H9 (cell line): Measurements from ENCODE around the gene TPPP. TPM values are rescaled to one million over a fixed set of nuclear protein-coding genes. Genes with fewer than 3 reads are reported as not detected.
"Not testable (repeated sequence)": the region's sequence is repeated elsewhere in the genome, so short reads cannot be mapped to it uniquely, and the experiment has no call there.

Experiments
- DNase-seq: peaks from one replicate; pipeline ENCODE4 v3.0.0-alpha.2; 2017
- H2AFZ ChIP-seq: one replicate; pipeline ENCODE4 v1.6.1; 2013; ENCODE audit warnings: mild to moderate bottlenecking, low read length, control low read depth, moderate library complexity
- H2AK5ac ChIP-seq: 2 replicates; pipeline ENCODE4 v1.6.1; 2013; ENCODE audit warnings: low read length, control low read depth, mixed read lengths; ENCODE audit not compliant: insufficient read length
- H2BK120ac ChIP-seq: one replicate; pipeline ENCODE4 v1.6.1; 2013; ENCODE audit warnings: low read depth, mild to moderate bottlenecking, low read length, control low read depth, inconsistent platforms; ENCODE audit not compliant: poor library complexity, severe bottlenecking
- H2BK12ac ChIP-seq: 2 replicates; pipeline ENCODE4 v1.6.1; 2013; ENCODE audit warnings: low read length, control low read depth, mixed read lengths, low read depth; ENCODE audit not compliant: insufficient read length
- H2BK15ac ChIP-seq: 2 replicates; pipeline ENCODE4 v1.6.1; 2013; ENCODE audit warnings: low read depth, low read length, control low read depth
- H2BK20ac ChIP-seq: one replicate; pipeline ENCODE4 v1.6.1; 2013; ENCODE audit warnings: low read depth, mild to moderate bottlenecking, low read length, control low read depth, inconsistent platforms; ENCODE audit not compliant: poor library complexity, severe bottlenecking
- H2BK5ac ChIP-seq: 2 replicates; pipeline ENCODE4 v1.6.1; 2013; ENCODE audit warnings: low read length, control low read depth, mixed read lengths; ENCODE audit not compliant: insufficient read length
- H3K14ac ChIP-seq: 2 replicates; pipeline ENCODE4 v1.6.1; 2013; ENCODE audit warnings: low read length, control low read depth; ENCODE audit not compliant: insufficient read depth
- H3K18ac ChIP-seq: 2 replicates; pipeline ENCODE4 v1.6.1; 2013; ENCODE audit warnings: low read depth, mild to moderate bottlenecking, mixed read lengths, low read length, control low read depth; ENCODE audit not compliant: insufficient read length
- H3K23ac ChIP-seq: 2 replicates; pipeline ENCODE4 v1.6.1; 2013; ENCODE audit warnings: low read length, control low read depth, mixed read lengths, low read depth; ENCODE audit not compliant: insufficient read length
- H3K23me2 ChIP-seq: 2 replicates; pipeline ENCODE4 v1.6.1; 2013; ENCODE audit warnings: low read depth, mild to moderate bottlenecking, mixed read lengths, low read length, control low read depth; ENCODE audit not compliant: insufficient read length, poor library complexity, severe bottlenecking
- H3K27ac ChIP-seq: 2 replicates; pipeline ENCODE4 v1.5.1; 2013; ENCODE audit warnings: low read length, control low read depth, mixed read lengths, low read depth; ENCODE audit not compliant: insufficient read length
- H3K27me3 ChIP-seq: 2 replicates; pipeline ENCODE4 v1.6.1; 2013; ENCODE audit warnings: low read length, control low read depth, inconsistent platforms; ENCODE audit not compliant: insufficient read depth
- H3K4ac ChIP-seq: 2 replicates; pipeline ENCODE4 v1.6.1; 2013; ENCODE audit warnings: low read depth, mild to moderate bottlenecking, control low read depth, inconsistent platforms, low read length, moderate library complexity
- H3K4me1 ChIP-seq: 2 replicates; pipeline ENCODE4 v1.6.1; 2013; ENCODE audit warnings: low read length, control low read depth, inconsistent platforms; ENCODE audit not compliant: insufficient read depth
- H3K4me2 ChIP-seq: 2 replicates; pipeline ENCODE4 v1.6.1; 2013; ENCODE audit warnings: low read length, control low read depth, mixed read lengths; ENCODE audit not compliant: insufficient read length, insufficient read depth
- H3K56ac ChIP-seq: 2 replicates; pipeline ENCODE4 v1.6.1; 2013; ENCODE audit warnings: low read depth, mild to moderate bottlenecking, mixed read lengths, low read length, control low read depth; ENCODE audit not compliant: insufficient read length
- H3K79me1 ChIP-seq: 2 replicates; pipeline ENCODE4 v1.6.1; 2013; ENCODE audit warnings: low read depth, mild to moderate bottlenecking, moderate library complexity, low read length, control low read depth, inconsistent platforms; ENCODE audit not compliant: insufficient read depth, poor library complexity, severe bottlenecking
- H3K79me2 ChIP-seq: 2 replicates; pipeline ENCODE4 v1.6.1; 2013; ENCODE audit warnings: low read length, control low read depth, inconsistent platforms; ENCODE audit not compliant: insufficient read depth
- H3K9ac ChIP-seq: 2 replicates; pipeline ENCODE4 v1.6.1; 2013; ENCODE audit warnings: low read length, control low read depth, mixed read lengths; ENCODE audit not compliant: insufficient read length; ENCODE audit errors: extremely low read depth
- H3K9me3 ChIP-seq: one replicate; pipeline ENCODE4 v1.6.1; 2013; ENCODE audit warnings: low read depth, low read length, inconsistent platforms; ENCODE audit not compliant: control insufficient read depth
- H3T11ph ChIP-seq: one replicate; pipeline ENCODE4 v1.6.1; 2013; ENCODE audit warnings: mild to moderate bottlenecking, low read length, control low read depth, inconsistent platforms
- H4K20me1 ChIP-seq: one replicate; pipeline ENCODE4 v1.6.1; 2013; ENCODE audit not compliant: control insufficient read depth, insufficient read length, insufficient read depth
- H4K5ac ChIP-seq: 2 replicates; pipeline ENCODE4 v1.6.1; 2013; ENCODE audit warnings: low read depth, mild to moderate bottlenecking, mixed read lengths, low read length, control low read depth; ENCODE audit not compliant: insufficient read length
- H4K8ac ChIP-seq: replicated peaks from 2 replicates; pipeline ENCODE4 v1.6.1; 2013; ENCODE audit warnings: low read length, control low read depth, mixed read lengths, low read depth; ENCODE audit not compliant: insufficient read length
- H4K91ac ChIP-seq: 2 replicates; pipeline ENCODE4 v1.6.1; 2013; ENCODE audit warnings: low read depth, mild to moderate bottlenecking, moderate library complexity, mixed read lengths, low read length, control low read depth; ENCODE audit not compliant: insufficient read length
- H3K27ac Mint-ChIP-seq, 3 experiments: 2 replicates in 2 of 3; 3 replicates in 1 of 3; pipeline ENCODE4 v1.8.0; 2020 to 2021; ENCODE audit warnings: mixed read lengths in 3 of 3, mild to moderate bottlenecking in 1 of 3, moderate library complexity in 1 of 3
- H3K27me3 Mint-ChIP-seq: 2 replicates; pipeline ENCODE4 v1.8.0; 2021; ENCODE audit warnings: low read depth, mild to moderate bottlenecking, moderate library complexity, mixed read lengths
- H3K36me3 Mint-ChIP-seq, 3 experiments: 2 replicates in 2 of 3; 3 replicates in 1 of 3; pipeline ENCODE4 v1.8.0; 2020 to 2021; ENCODE audit warnings: low read depth in 3 of 3, mixed read lengths in 3 of 3; ENCODE audit not compliant: insufficient read depth in 1 of 3
- H3K4me1 Mint-ChIP-seq, 2 experiments: 2 replicates each; pipeline ENCODE4 v1.8.0; 2020; ENCODE audit warnings: mixed read lengths in 2 of 2
- H3K4me3 Mint-ChIP-seq, 2 experiments: 2 replicates in 1 of 2; 3 replicates in 1 of 2; pipeline ENCODE4 v1.8.0; 2020 to 2021; ENCODE audit warnings: mild to moderate bottlenecking in 2 of 2, mixed read lengths in 2 of 2, moderate library complexity in 1 of 2
- H3K9me3 Mint-ChIP-seq, 2 experiments: 2 replicates in 1 of 2; 3 replicates in 1 of 2; pipeline ENCODE4 v1.8.0; 2020; ENCODE audit warnings: mild to moderate bottlenecking in 2 of 2, mixed read lengths in 2 of 2, moderate library complexity in 1 of 2
- CTCF ChIP-seq: fragments of 200-600 bp; sonication (generic); conservative IDR thresholded peaks from 3 replicates; pipeline ENCODE4 v1.8.0; 2021; ENCODE audit warnings: antibody characterized with exemption, mild to moderate bottlenecking
- WGBS: extraction: QIAGEN DNeasy Blood & Tissue Kit; methylation state at CpG from one replicate; pipeline ENCODE4 v1.1.7; 2013; ENCODE audit warnings: missing lambda C conversion rate, low lambda C conversion rate, mixed read lengths; ENCODE audit not compliant: insufficient read length; ENCODE audit errors: extremely low coverage; 5-methylcytosine and 5-hydroxymethylcytosine counted together
- total RNA-seq: library from RNA; stranded (reverse); gene quantifications from 2 replicates; pipeline ENCODE4 v1.2.1, GENCODE V29; 2021

Gene TPPP
- total RNA-seq, 1 experiment from 2014 or later: 0.44 TPM

- Histone ChIP-seq H3K9me3 (no peaks in the 10 kb centered on the region), H3T11ph (no peak overlapping the region), H3K4me2 (no peak overlapping the region), H3K23me2 (no peaks in the 10 kb centered on the region), H3K27ac (no peak overlapping the region), H2BK5ac (no peak overlapping the region), H4K20me1 (no peaks in the 10 kb centered on the region), H3K4me1 (no peaks in the 10 kb centered on the region), H3K23ac (no peak overlapping the region), H2BK12ac (no peak overlapping the region), H3K79me2 (no peaks in the 10 kb centered on the region), H3K79me1 (no peaks in the 10 kb centered on the region), H3K9ac (no peak overlapping the region), H2BK120ac (no peak overlapping the region), H3K4ac (no peak overlapping the region), H4K8ac (no peak overlapping the region), H4K91ac (no peak overlapping the region), H3K14ac (no peak overlapping the region), H2AK5ac (no peak overlapping the region), H2AFZ (no peak overlapping the region), H4K5ac (no peak overlapping the region), H3K18ac (no peak overlapping the region), H3K56ac (no peak overlapping the region), H2BK20ac (no peak overlapping the region), H3K27me3 (no peaks in the 10 kb centered on the region), H2BK15ac (no peak overlapping the region)
- Mint-ChIP-seq H3K27ac (peak overlapping the region in 1 of 3 experiments; percentile 92; a peak in 2 of 7 replicates), H3K27me3 (no peaks in the 10 kb centered on the region), H3K9me3 (no peaks in the 10 kb centered on the region), H3K4me1 (no peaks in the 10 kb centered on the region), H3K36me3 (peaks cover 25 to 51% (median 47%) of the 10 kb centered on the region in 3 experiments; a peak in 6 of 7 replicates), H3K4me3 (no peak overlapping the region)
- WGBS: no CpG with 5 or more reads among the region's 20 CpGs
- DNase-seq: no peak
- no peak for TF ChIP-seq CTCF
Observed at GRCh38 chr5:633501-633955, 59.6 kb downstream of the TPPP start.

- H3K27ac ChIP-seq, H3K23me2 ChIP-seq, H3K14ac ChIP-seq, H3K18ac ChIP-seq, H4K8ac ChIP-seq, H2AFZ ChIP-seq, H3K4me2 ChIP-seq, H3K4me1 ChIP-seq, H4K20me1 ChIP-seq, H2BK5ac ChIP-seq, H2BK20ac ChIP-seq, DNase-seq, H2BK120ac ChIP-seq, H2AK5ac ChIP-seq, H3K79me2 ChIP-seq, H3T11ph ChIP-seq, H3K79me1 ChIP-seq, H3K4me1 Mint-ChIP-seq, H4K5ac ChIP-seq, H3K9me3 Mint-ChIP-seq, H3K23ac ChIP-seq, H3K9ac ChIP-seq, H2BK15ac ChIP-seq, H3K56ac ChIP-seq, H3K4me3 Mint-ChIP-seq, H3K27me3 ChIP-seq, H3K4ac ChIP-seq, H3K9me3 ChIP-seq, H3K27ac Mint-ChIP-seq, H4K91ac ChIP-seq, H3K27me3 Mint-ChIP-seq, H2BK12ac ChIP-seq: not testable (repeated sequence)
- peaks cover 33 to 48% (median 47%) of the 10 kb centered on the region in 3 experiments; a peak in 6 of 7 replicates for H3K36me3 Mint-ChIP-seq
- WGBS: no CpG with 5 or more reads among the region's 21 CpGs
Observed at GRCh38 chr5:628351-629205, 64.6 kb downstream of the TPPP start.
